ENCODE data around the gene RPP38.

RPP38 gene

GRCh38 chr10:15060638-15061037 is 36.5 kb upstream of the RPP38 start:
- no peak for TF ChIP-seq CTCF (IDR thresholded peaks at IDR 0.05; ENCODE audit: borderline replicate concordance, insufficient read depth, low read depth, low read length)
- H3K4me3 ChIP-seq (ENCODE audit: low read depth, low read length), result no peak overlapping the region

GRCh38 chr10:15067154-15067553 is 30.0 kb upstream of the RPP38 start:
- no peak overlapping the region for H3K4me3 ChIP-seq (ENCODE audit: low read depth, low read length)
- TF ChIP-seq CTCF (IDR thresholded peaks at IDR 0.05; ENCODE audit: borderline replicate concordance, insufficient read depth, low read depth, low read length), result no peak

- TF ChIP-seq CTCF (IDR thresholded peaks at IDR 0.05; ENCODE audit: borderline replicate concordance, insufficient read depth, low read depth, low read length), result no peak
- H3K4me3 ChIP-seq (ENCODE audit: low read depth, low read length), result no peak overlapping the region
Observed at GRCh38 chr10:15068802-15069201, 28.4 kb upstream of the RPP38 start.

GRCh38 chr10:15069230-15069629 is 27.9 kb upstream of the RPP38 start:
- H3K4me3 ChIP-seq (ENCODE audit: low read depth, low read length), result no peak overlapping the region
- no peak for TF ChIP-seq CTCF (IDR thresholded peaks at IDR 0.05; ENCODE audit: borderline replicate concordance, insufficient read depth, low read depth, low read length)

- no peak for TF ChIP-seq CTCF (IDR thresholded peaks at IDR 0.05; ENCODE audit: borderline replicate concordance, insufficient read depth, low read depth, low read length)
- H3K4me3 ChIP-seq (ENCODE audit: low read depth, low read length), result no peak overlapping the region
Observed at GRCh38 chr10:15072358-15072757, 24.8 kb upstream of the RPP38 start.

GRCh38 chr10:15075421-15075820 is 21.7 kb upstream of the RPP38 start:
- no peak for TF ChIP-seq CTCF (IDR thresholded peaks at IDR 0.05; ENCODE audit: borderline replicate concordance, insufficient read depth, low read depth, low read length)
- no peak overlapping the region for H3K4me3 ChIP-seq (ENCODE audit: low read depth, low read length)

- no peak for TF ChIP-seq CTCF (IDR thresholded peaks at IDR 0.05; ENCODE audit: borderline replicate concordance, insufficient read depth, low read depth, low read length)
- no peak overlapping the region for H3K4me3 ChIP-seq (ENCODE audit: low read depth, low read length)
Observed at GRCh38 chr10:15083674-15084501, 13.3 kb upstream of the RPP38 start.
